Hematopoietic multipotent progenitor cell treated with erythropoietin and hydrocortisone succinate and interleukin-3 and kit ligand, for 6 days (in vitro differentiated cells): Measurements from ENCODE around the gene PTCH2.
"Not testable (repeated sequence)": the region's sequence is repeated elsewhere in the genome, so short reads cannot be mapped to it uniquely, and the experiment has no call there.

Source experiments
- DNase-seq: peaks from one replicate; pipeline ENCODE4 v3.0.0-alpha.2; 2015

The PTCH2 gene

GRCh38 chr1:44842486-44842861 is 579 bp downstream of the PTCH2 start:
- DNase-seq: no peak

- no peak for DNase-seq
These were observed 3.5 kb downstream of the PTCH2 start for GRCh38 chr1:44839576-44839975.

- not testable (repeated sequence) for DNase-seq
These were observed 4.8 kb downstream of the PTCH2 start for GRCh38 chr1:44838294-44838693.

GRCh38 chr1:44835738-44836675 is 7.0 kb downstream of the PTCH2 start:
- peak; percentile 91 for DNase-seq

- peak; percentile 46 for DNase-seq
These were observed 8.7 kb downstream of the PTCH2 start for GRCh38 chr1:44834328-44834727.

- DNase-seq: peak; percentile 82
These were observed 10.9 kb downstream of the PTCH2 start for GRCh38 chr1:44832056-44832705.

- DNase-seq: peak; percentile 71
These were observed 11.5 kb downstream of the PTCH2 start for GRCh38 chr1:44831516-44831915.

- DNase-seq: peak; percentile 97
These were observed 12.2 kb downstream of the PTCH2 start for GRCh38 chr1:44830900-44831304.

GRCh38 chr1:44829506-44830384 is 13.3 kb downstream of the PTCH2 start:
- DNase-seq: peak; percentile 23

GRCh38 chr1:44828841-44829440 is 14.1 kb downstream of the PTCH2 start:
- DNase-seq: no peak

GRCh38 chr1:44828003-44828651 is 14.9 kb downstream of the PTCH2 start:
- DNase-seq: no peak

- peak; percentile 67 for DNase-seq
These were observed 15.7 kb downstream of the PTCH2 start for GRCh38 chr1:44827197-44828002.

GRCh38 chr1:44826375-44827196 is 16.5 kb downstream of the PTCH2 start:
- peak; percentile 84 for DNase-seq

- not testable (repeated sequence) for DNase-seq
These were observed 18.7 kb downstream of the PTCH2 start for GRCh38 chr1:44824392-44824791.

- no peak for DNase-seq
These were observed 20.0 kb downstream of the PTCH2 start for GRCh38 chr1:44822981-44823451.

GRCh38 chr1:44822131-44822701 is 20.8 kb downstream of the PTCH2 start:
- DNase-seq: no peak

GRCh38 chr1:44821240-44821715 is 21.8 kb downstream of the PTCH2 start:
- DNase-seq: no peak

GRCh38 chr1:44820328-44821239 is 22.5 kb downstream of the PTCH2 start:
- DNase-seq: no peak
